Skin epidermis (tissue), 12 donors: ENCODE measurements around the gene GPSM1.

Experiments
- H3K27ac ChIP-seq, 21 experiments: fragments of 200-600 bp; sonication (generic) in 11 of 21; one replicate each; pipeline ENCODE4 v1.5.0; 2020; ENCODE audit warnings: mild to moderate bottlenecking in 3 of 21, inconsistent platforms in 2 of 21, moderate library complexity in 2 of 21
- H3K4me3 ChIP-seq, 7 experiments: fragments of 200-600 bp; sonication (generic) in 2 of 7; one replicate each; pipeline ENCODE4 v1.5.0; 2020; ENCODE audit warnings: inconsistent platforms in 2 of 7, mild to moderate bottlenecking in 2 of 7, moderate library complexity in 1 of 7

GPSM1 gene

DNA sequence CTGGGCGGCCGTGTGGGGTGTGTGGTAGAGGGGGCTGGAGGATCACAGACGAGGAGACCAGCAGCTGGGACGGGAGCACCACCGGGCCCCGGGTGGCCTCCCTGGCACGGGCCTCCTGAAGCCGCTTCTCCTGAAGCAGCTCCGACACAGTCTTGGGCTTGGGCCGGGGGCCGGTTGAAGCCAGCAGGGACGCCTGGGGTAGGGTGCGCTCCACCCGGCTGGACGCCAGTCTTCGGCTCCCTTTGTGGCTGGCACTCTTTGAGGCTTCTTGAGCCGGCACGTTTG, 51.6 kb downstream of the GPSM1 start:
- H3K27ac ChIP-seq, result no peak overlapping the region

DNA sequence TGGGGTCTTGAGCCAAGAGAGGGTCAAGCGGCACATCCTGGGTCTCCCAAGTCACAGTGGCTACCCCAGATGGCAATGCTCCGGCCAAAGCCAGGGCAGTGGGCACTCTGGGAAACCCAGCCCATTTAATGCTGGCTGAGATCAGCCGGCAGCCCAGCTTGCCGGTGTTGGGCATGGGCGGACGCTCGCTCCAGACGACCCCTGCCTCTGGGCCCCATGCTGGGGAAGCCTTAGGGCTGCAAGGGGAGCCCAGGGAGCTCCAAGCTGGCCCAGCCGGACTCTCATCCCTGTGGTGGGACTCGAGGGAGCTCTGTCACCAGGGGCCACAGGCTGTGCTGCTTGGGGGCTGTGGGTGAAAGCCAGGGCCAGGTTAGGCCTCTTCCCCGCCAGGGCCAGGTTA, 52.1 kb downstream of the GPSM1 start:
- Histone ChIP-seq H3K4me3 (no peak overlapping the region), H3K27ac (no peak overlapping the region)

More for the DNA sequence above, 51.6 kb downstream of the GPSM1 start:
- no peak overlapping the region for H3K4me3 ChIP-seq

DNA sequence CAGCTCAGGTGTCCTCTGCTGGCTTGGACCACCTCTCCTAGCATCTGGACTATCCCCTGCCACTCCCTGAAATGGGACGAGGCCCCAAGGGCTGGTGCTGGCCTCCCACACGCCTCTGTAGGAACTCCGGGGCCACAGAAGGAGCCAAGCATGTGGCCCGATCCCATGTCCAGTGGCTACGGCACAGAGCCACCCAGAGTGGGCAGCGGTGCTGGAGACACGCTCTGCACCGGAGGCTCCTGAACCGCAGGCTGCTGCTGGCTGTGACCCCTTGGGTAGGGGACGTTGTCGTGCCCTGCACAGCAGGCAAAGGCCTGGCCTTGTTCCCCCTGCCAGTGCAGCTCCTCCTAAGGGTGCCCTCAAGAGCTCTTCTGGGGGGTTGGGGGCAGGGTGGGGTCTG, 52.6 kb downstream of the GPSM1 start:
- Histone ChIP-seq H3K27ac (no peak overlapping the region), H3K4me3 (no peak overlapping the region)

DNA sequence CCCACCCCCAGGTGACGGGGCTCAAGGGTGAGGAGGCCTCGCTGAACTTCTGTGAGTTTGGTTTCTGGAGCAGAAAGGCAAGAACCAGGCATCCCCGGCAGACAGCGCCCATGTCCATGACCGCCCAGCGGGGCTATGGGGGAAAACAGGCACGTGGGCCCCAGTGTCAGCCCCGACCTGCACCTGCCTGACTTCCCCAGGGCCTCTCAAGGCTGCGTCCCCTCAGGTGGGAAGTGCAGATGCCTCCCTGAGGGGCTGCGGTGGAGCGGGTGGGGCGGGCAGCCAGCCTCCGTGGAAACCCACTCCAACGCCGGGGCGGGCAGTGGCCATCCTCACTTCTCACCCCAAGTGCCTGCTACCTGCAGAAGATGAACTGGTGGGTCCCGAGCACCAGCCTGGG, 53.0 kb downstream of the GPSM1 start:
- no peak overlapping the region for H3K27ac ChIP-seq
- no peak overlapping the region for H3K4me3 ChIP-seq

DNA sequence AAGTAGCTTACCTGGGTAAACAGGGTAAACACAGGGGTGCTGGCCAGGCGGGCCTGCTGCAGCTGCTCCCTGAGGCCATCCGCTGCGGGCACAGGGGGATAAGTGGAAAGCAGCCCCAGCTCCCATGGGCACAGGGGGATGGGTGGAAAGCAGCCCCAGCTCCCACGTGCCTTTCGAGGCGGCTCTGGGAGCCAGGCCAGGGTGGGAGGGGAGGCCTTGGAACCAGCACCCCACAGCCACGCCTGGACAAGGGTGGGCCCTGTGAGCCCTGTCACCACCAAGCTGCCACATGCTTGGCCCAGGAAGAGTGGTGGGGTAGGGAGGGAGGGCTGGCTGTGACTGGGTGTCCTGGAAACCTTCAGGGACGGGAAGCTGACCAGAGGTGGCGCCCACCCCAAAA, 54.0 kb downstream of the GPSM1 start:
- Histone ChIP-seq H3K4me3 (no peak overlapping the region), H3K27ac (no peak overlapping the region)

DNA sequence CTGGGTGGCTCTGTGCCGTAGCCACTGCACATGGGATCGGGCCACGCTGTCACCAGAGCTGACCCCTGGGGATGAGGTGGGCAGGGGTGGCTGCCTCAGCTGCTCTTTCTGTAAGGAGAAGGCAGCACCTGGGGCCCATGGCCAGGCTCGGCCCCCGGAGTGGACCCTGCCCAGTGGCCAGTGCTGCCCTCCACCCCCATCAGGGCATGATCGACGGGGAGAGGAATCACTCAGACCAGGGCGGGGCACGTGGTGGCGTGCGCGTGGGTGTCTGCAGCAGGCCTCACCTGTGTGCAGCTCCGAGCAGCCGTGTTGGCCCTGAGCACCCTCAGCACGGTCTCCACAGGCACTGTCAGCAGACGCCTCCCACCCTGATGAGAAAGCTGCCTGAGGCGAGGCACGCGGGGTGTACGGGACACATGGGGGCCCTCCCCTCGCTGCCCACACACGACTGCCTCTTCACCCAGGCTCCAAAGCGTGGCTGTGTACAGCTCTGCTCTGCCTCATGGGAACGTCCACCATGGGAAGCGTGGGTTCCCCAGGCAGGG, 54.7 kb downstream of the GPSM1 start:
- H3K4me3 ChIP-seq, result no peak overlapping the region
- no peak overlapping the region for H3K27ac ChIP-seq

DNA sequence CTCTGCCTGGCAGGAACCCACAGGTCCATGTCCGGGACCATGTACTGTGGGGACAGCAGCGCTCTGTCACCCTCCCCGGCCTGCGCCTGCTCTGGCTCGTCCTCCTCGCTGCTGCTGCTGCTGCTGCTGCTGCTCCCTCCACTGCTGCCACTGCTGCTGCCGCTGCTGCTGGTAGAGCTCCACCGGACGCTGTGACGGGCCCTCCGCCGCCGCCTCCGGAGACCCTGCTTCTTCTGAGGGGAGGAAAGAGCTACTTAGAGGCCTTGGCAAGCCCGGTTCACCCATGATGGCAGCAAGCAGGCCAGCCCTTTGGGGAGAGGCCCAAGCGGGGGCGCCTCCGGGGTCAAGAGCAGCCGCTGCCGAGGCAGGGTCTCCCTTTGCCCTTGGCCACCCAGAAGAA, 56.1 kb downstream of the GPSM1 start:
- H3K27ac ChIP-seq, result no peak overlapping the region
- H3K4me3 ChIP-seq, result no peak overlapping the region

DNA sequence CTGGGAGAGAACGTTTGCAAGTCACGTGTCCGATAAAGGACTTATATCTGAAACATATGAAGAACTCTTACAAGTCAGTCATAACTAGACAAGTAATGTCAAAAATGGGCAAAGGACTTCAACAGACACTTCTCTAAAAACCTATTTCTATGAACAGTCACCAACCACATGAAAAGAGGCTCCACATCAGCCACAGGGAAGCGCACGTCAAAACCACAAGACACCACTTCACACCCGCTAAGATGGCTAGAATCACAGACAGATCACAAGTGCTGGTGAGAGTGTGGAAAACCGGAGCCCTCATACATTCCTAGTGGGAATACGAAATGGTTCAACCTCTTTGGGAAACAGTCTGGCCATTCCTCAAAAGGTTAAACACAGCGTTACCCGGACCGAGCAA, 57.7 kb downstream of the GPSM1 start:
- Histone ChIP-seq H3K4me3 (no peak overlapping the region), H3K27ac (no peak overlapping the region)

DNA sequence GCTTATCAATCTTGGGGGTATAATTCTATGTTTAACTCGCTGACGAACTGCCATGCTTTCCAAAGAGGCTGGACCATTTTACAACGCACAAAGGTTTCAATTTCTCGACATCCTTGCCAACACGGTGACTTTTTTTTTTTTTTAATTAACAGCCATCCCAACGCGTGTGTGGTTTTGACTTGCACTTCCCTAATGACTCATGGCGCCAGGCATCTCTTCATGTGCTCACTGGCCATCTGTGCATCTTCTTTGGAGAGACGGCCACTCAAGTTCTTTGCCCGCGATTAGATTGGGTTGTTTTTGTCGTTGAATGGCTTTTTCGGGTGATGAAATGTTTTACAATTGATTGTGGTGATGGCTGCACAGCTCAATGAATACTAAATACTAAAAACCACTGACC, 58.7 kb downstream of the GPSM1 start:
- H3K27ac ChIP-seq, result no peak overlapping the region
- H3K4me3 ChIP-seq, result no peak overlapping the region

DNA sequence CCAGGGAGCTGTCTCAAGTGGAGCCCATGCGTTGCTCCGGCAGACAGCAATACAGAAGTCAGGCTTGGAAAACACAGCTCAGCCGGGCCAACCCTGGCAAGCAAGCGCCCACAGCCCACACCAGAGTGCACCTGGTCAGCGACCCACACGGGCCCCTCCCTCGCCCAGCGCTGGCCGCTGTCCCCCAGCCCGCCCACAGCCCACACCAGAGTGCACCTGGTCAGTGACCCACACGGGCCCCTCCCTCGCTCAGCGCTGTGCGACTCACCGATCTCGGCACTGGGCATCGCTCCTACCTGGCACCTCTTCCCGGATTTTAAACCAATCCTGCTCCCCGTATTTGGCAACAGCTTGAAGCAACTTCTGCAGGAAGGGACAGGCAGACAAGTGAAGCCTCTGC, 59.9 kb downstream of the GPSM1 start:
- Histone ChIP-seq H3K27ac (no peak overlapping the region), H3K4me3 (no peak overlapping the region)

DNA sequence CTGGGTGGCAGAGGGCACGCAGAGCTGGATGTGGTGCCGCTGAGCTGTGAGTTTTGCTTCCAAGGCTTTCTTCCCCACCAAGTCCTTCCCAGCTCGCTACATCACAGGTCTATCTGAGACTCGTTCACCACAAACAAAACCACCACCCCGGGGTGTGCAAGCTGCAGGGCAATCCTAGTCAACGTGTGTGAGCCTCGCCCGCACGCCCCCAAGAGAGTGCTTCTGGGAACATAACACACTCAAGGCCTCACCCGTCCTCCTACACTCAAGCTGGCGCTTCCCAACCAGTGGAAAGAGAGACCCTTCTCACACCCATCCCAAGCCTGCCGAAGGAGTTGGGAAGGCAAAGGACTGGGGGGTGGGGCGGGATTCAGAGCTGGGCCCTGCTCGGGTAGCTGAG, 62.1 kb downstream of the GPSM1 start:
- Histone ChIP-seq H3K27ac (no peak overlapping the region), H3K4me3 (no peak overlapping the region)

DNA sequence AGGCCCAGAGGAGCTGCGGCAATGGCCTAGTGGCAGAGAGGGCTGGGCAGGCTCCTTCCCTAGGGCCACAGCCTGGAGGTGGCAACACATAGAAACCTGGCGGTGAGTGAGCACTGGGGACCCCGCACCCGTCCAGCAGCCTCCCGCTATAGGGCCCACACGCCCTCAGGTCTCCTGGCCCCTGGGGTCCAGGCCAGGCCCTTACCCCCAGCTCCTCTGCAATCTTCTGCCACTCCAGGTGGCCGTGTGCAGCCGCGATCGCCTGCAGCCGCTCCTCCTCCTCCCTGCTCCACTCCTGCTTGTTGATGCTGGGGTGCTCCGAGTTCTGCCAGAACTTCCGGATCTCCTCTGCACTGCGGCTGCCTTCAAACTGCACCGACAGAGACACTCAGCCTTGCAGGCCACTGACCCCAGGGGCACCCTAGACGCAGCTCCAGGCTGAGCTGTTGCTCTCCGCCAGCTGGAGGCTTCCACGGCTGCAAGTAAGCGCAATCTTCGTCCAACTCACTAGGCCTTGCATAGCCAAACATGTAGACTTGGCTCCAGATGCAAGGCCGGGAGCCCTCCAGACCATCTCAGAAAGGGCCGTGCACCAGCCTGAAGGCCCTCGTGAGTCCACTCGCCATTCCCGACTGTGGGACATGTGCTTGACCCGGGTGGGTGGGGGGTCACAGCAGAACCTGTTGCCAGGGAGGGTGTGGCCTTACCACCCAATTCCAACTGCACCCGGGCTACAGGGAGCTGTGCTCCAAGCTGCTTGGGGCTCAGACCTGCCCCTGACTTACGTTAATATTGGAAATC, 64.6 kb downstream of the GPSM1 start:
- no peak overlapping the region for H3K27ac ChIP-seq

DNA sequence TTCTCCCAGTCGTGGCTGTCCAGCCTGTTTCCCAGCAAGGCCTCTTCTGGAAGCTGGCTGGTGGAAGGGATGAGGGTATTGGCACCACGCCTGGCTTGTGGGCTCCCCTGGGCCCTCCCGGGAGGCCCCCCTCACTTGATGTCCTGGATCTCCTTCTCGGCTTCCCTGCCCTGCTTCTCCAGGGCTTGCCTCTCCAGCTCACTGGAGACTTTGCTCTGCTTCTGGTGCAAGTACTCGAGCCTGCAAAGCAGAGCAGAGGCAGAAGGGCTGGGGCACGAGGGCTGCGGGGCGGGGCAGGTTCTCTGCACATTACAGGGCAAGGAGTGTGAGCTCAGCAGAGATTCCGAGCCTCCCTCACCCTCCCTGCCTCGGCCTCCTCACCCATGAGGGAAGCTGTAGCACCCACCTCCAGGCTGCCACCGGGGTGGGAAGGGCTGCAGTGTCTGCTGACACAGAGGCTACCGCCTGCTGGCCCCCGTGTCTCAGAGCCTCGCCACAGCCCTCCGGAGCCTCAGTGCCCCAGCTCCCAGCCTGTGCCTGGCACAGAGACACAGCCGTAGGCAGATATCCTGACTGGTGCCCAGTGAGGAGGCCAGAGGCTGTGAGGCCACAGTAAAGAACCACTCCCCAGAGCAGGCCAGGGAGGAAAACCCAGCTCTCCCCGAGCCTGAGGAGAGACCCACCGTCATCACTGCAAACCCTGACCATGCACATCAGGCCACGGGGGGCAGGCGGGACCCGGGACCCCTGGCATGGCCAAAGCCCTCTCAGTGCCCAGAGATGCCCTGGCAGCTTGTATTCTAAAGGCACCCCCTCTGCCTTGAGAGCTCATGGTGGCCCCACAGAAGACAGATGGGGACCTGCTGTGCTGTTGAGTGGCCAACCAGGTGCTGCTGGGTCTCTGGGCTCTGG, 65.5 kb downstream of the GPSM1 start:
- H3K27ac ChIP-seq, result no peak overlapping the region
- no peak overlapping the region for H3K4me3 ChIP-seq

More for the DNA sequence above, 64.6 kb downstream of the GPSM1 start:
- H3K4me3 ChIP-seq, result no peak overlapping the region

DNA sequence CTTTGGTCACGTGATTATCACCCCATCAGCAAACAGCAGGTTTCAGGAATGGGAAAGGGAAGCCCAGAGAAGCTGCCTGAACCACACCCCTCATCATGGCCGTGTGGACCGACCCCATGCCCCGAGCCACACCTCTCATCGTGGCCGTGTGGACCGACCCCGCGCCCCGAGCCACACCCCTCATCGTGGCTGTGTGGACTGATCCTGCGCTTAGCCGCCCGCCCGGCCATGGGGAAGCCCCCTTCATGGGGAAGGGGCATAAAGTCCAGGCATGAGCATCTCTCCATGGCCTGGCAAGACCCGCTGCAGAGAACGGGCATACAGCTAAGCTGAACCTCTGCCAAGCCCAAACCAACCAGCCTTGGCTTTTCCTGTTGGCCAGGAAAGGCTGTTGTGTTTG, 66.2 kb downstream of the GPSM1 start:
- Histone ChIP-seq H3K4me3 (no peak overlapping the region), H3K27ac (no peak overlapping the region)

DNA sequence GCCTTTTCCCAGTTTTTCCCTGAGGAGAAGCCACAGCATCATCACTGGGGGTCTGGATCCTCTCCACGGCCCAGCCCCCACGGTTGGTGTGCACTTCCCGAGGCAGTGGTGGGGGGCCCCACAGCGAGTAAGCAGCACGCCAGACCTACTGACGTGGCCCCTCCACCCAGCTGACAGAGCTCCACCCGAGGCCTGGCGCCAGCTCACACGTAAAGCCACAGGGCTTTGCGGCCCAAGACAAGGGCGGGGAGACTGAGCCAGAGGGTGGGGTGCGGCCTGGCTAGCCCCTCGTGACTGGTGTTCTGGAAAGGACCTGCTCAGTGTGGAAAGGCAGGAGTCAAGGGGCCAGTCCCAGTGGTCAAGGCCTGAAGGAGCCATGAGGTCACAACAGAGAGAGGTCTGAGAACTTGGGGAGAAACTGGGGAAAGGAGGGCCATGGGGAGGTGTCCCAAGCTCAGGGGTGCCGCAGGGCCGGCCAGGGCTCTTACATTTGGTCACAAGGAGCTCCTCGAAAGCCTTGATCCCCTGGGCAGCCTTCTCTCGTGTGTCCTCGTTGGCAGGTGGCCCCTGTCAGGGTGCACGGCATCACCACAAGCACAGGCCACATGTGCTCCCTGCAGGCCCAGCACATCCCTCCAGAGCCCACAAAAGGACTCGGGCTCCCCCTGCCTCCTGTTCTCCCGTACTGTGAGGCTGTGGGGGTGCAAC, 67.1 kb downstream of the GPSM1 start:
- Histone ChIP-seq H3K27ac (no peak overlapping the region), H3K4me3 (no peak overlapping the region)

DNA sequence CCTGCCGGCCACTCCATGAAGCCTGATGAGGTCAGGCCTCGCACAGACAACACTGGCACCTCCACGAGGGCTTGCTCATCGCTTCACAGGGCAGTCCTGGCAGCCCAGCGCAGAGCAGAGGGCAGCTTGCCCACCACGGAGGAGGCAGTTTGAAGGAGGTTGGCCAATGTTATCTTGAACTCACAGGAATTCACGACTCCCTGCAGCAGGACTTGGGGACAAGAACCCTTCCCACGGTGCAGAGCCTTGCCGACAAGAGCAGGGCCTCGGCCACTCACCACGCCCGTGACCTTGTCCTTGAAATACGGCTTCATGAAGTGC, 67.6 kb downstream of the GPSM1 start:
- no peak overlapping the region for H3K27ac ChIP-seq
- no peak overlapping the region for H3K4me3 ChIP-seq

DNA sequence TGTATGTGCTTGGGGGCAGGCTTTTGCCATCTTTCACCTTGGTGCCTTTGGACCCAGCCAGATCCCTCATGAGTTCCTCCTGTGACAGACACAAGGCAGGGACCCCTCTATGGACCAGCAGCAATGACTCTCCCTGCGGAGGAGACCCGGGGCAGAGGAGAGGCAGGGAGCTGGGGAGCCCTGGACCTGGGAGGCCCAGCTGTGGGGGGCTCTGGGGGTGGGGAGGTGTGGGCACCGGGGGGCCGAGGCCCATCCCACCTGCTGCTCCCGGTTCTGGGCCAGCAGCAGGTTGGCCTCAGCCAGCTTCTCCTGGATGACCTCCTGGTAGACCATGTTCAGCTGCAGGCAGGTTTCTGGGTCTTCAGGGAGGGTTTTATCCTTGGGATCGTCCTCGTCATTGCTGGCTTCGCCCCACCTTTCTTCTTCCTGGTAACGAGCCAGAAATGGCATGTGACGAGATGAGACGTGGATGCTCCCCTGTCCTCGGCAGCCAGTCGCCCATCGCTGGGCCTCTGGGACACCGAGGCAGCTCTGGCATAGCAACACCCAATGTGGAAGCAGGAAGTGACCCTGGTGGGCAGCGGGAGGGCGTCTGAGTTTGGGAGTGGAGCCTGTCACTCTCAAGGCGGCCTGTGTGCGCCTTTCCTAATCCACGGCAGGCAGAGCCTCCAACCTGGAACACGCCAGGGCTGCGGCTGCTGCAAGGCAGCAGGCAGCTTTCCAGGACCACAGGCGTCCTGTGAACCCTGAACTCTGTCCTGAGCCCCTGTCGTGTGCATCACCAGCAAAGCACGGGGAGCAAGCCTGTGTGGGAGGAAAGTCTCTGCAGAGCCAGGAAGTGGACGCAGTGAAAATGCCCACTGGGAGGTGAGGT, 68.2 kb downstream of the GPSM1 start:
- H3K4me3 ChIP-seq, result no peak overlapping the region
- no peak overlapping the region for H3K27ac ChIP-seq

DNA sequence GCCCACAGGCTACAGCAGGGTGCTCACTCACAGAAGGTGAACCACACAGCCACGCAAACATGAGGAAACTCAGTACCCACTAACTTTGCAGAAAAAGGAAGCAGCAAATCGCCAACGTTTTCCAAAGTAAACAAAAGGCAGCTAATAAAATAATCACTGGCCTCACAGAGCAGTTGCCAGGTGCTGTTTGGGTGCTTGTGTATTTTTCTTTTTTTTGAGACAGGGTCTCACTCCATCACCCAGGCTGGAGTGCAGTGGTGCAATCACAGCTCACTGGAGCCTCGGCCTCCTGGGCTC, 68.8 kb downstream of the GPSM1 start:
- H3K4me3 ChIP-seq, result no peak overlapping the region
- no peak overlapping the region for H3K27ac ChIP-seq

DNA sequence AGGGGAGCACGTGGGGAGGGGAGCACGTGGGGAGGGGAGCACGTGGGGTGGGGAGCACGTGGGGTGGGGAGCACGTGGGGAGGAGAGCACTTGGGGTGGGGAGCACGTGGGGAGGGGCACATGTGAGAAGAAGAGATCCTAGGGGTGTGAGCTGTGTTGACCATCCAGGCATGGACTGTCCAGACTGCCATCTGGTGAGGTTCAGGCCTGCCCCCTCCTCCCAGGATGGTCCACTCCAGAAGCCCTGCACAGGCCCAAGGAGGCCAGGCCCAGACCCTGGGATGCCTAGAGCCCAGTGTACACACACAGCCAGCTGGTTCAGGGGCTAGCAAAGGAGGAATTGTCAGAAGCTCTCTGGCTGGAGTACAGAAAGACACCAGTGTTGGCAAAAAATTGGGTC, 70.3 kb downstream of the GPSM1 start:
- H3K27ac ChIP-seq, result no peak overlapping the region
- H3K4me3 ChIP-seq, result no peak overlapping the region

DNA sequence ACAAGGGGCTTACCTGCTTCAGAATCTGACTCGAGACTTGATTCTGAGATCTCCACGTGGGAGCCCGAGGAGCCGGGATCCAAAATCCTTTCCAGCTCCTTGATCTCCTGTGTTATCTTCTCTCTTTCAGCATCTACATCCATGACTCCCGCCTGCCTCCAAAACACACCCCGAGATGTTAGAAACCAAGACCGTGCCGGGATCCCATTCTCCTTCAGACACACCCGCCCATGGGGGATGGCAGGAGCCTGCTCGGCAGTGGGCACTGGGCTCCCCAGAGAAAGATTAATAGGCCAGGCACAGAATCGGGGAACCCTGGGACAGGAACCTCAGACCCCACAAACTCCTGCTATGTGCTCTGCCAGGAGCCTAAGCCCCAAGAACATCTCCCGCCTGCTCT, 70.9 kb downstream of the GPSM1 start:
- no peak overlapping the region for H3K27ac ChIP-seq
- H3K4me3 ChIP-seq, result no peak overlapping the region
